Measurements from ENCODE around the gene ATAD3A. TPM values are rescaled to one million over a fixed set of nuclear protein-coding genes. Genes with fewer than 3 reads are reported as not detected.
"Not testable (repeated sequence)": the region's sequence is repeated elsewhere in the genome, so short reads cannot be mapped to it uniquely, and the experiment has no call there.

Gene ATAD3A
- total RNA-seq, 1 experiment from 2014 or later = 92.7 TPM

GRCh38 chr1:1470626-1471388, 41.2 kb upstream of the ATAD3A start:
- Histone ChIP-seq H3K4me1 (ENCODE audit: insufficient read depth, low read length, poor library complexity, severe bottlenecking) (peaks cover 2% of the 10 kb centered on the region), H3K9me3 (ENCODE audit: low read depth, low read length, poor library complexity, severe bottlenecking) (no peaks in the 10 kb centered on the region), H3K36me3 (ENCODE audit: insufficient read depth, low read length, poor library complexity, severe bottlenecking) (no peaks in the 10 kb centered on the region), H3K27me3 (replicated peaks; ENCODE audit: insufficient read depth, low read depth, low read length, poor library complexity) (no peaks in the 10 kb centered on the region), H3K4me3 (ENCODE audit: low read depth, low read length, poor library complexity, severe bottlenecking) (peak overlapping the region; percentile 77), H3K27ac (ENCODE audit: low read depth, low read length, poor library complexity, severe bottlenecking) (peak overlapping the region; percentile 77)
- intact Hi-C loops (cut with micrococcal nuclease; ENCODE audit: unreplicated experiment) = no loop called here
- no peak for TF ChIP-seq CTCF (conservative IDR thresholded peaks at IDR 0.05; ENCODE audit: low read depth, low read length)
- ChIA-PET CTCF (no interaction called here), POLR2A (ENCODE audit: low non-redundant PET) (no interaction called here)
- TSS peak; percentile 96 for BruUV-seq (replicated peaks)
- no peak for DNase-seq (ENCODE audit: low spot score)

GRCh38 chr1:1471389-1472052, 40.4 kb upstream of the ATAD3A start, which contains the start of gene ATAD3B:
Gene ATAD3B, plus strand, starts transcription at chr1:1471765. Its CDS starts 120 bp downstream, at chr1:1471885.
- Histone ChIP-seq H3K27ac (ENCODE audit: low read depth, low read length, poor library complexity, severe bottlenecking) (peak within 1 kb of the TSS; percentile 77), H3K9me3 (ENCODE audit: low read depth, low read length, poor library complexity, severe bottlenecking) (no peaks in the 10 kb centered on the region), H3K4me1 (ENCODE audit: insufficient read depth, low read length, poor library complexity, severe bottlenecking) (peaks cover 2% of the 10 kb centered on the region), H3K4me3 (ENCODE audit: low read depth, low read length, poor library complexity, severe bottlenecking) (peak within 1 kb of the TSS; percentile 77), H3K36me3 (ENCODE audit: insufficient read depth, low read length, poor library complexity, severe bottlenecking) (no peaks in the 10 kb centered on the region), H3K27me3 (replicated peaks; ENCODE audit: insufficient read depth, low read depth, low read length, poor library complexity) (no peaks in the 10 kb centered on the region)
- ChIA-PET POLR2A (ENCODE audit: low non-redundant PET) (no interaction called here), CTCF (no interaction called here)
- BruUV-seq (replicated peaks) = no TSS peak
- DNase-seq (ENCODE audit: low spot score) = peak; percentile 97
- no peak for TF ChIP-seq CTCF (conservative IDR thresholded peaks at IDR 0.05; ENCODE audit: low read depth, low read length)
- no peak for TF ChIP-seq EZH2 (IDR thresholded peaks at IDR 0.05; ENCODE audit: borderline replicate concordance, low read depth, low read length, poor library complexity, severe bottlenecking)
- intact Hi-C loops (cut with micrococcal nuclease; ENCODE audit: unreplicated experiment) = no loop called here

- BruUV-seq (replicated peaks); H3K4me1 ChIP-seq (ENCODE audit: insufficient read depth, low read length, poor library complexity, severe bottlenecking); H3K36me3 ChIP-seq (ENCODE audit: insufficient read depth, low read length, poor library complexity, severe bottlenecking); H3K27me3 ChIP-seq (replicated peaks; ENCODE audit: insufficient read depth, low read depth, low read length, poor library complexity); H3K9me3 ChIP-seq (ENCODE audit: low read depth, low read length, poor library complexity, severe bottlenecking); intact Hi-C loops (cut with micrococcal nuclease; ENCODE audit: unreplicated experiment); POLR2A ChIA-PET (ENCODE audit: low non-redundant PET): not testable (repeated sequence)
- peak overlapping the region; percentile 23 for H3K27ac ChIP-seq (ENCODE audit: low read depth, low read length, poor library complexity, severe bottlenecking)
- DNase-seq (ENCODE audit: low spot score) = peak; percentile 22
- peak overlapping the region; percentile 77 for H3K4me3 ChIP-seq (ENCODE audit: low read depth, low read length, poor library complexity, severe bottlenecking)
- CTCF ChIA-PET = interaction anchor here (0.7 kb wide), 1 partner anchor 188 kb away, joined by 6 read pairs; no protein-coding TSS in a partner anchor
Measured at GRCh38 chr1:1472053-1472876, 39.7 kb upstream of the ATAD3A start.

GRCh38 chr1:1476011-1476410, 36.0 kb upstream of the ATAD3A start:
- H3K27me3 ChIP-seq (replicated peaks; ENCODE audit: insufficient read depth, low read depth, low read length, poor library complexity); BruUV-seq (replicated peaks); DNase-seq (ENCODE audit: low spot score); intact Hi-C loops (cut with micrococcal nuclease; ENCODE audit: unreplicated experiment); H3K9me3 ChIP-seq (ENCODE audit: low read depth, low read length, poor library complexity, severe bottlenecking); H3K4me3 ChIP-seq (ENCODE audit: low read depth, low read length, poor library complexity, severe bottlenecking); POLR2A ChIA-PET (ENCODE audit: low non-redundant PET); H3K27ac ChIP-seq (ENCODE audit: low read depth, low read length, poor library complexity, severe bottlenecking); CTCF ChIA-PET; H3K4me1 ChIP-seq (ENCODE audit: insufficient read depth, low read length, poor library complexity, severe bottlenecking): not testable (repeated sequence)
- peaks cover 19% of the 10 kb centered on the region for H3K36me3 ChIP-seq (ENCODE audit: insufficient read depth, low read length, poor library complexity, severe bottlenecking)
